Stimulated activated CD8-positive, alpha-beta memory T cell treated with anti-CD3 and anti-CD28 coated beads, Interleukin-12 subunit alpha, Interleukin-12 subunit beta, amount 100 ng/mL, for 4 hours (primary cell): ENCODE measurements around the gene L3MBTL3.

Source experiments
- DNase-seq: peaks from one replicate; pipeline ENCODE4 v3.0.0-alpha.2; 2020; ENCODE audit warnings: low read depth

Gene L3MBTL3

GRCh38 chr6:130027948-130028347 lies 9.6 kb downstream of the L3MBTL3 start:
- DNase-seq = no peak

GRCh38 chr6:130029163-130029562 lies 10.8 kb downstream of the L3MBTL3 start:
- DNase-seq = no peak

GRCh38 chr6:130032758-130033340 lies 14.5 kb downstream of the L3MBTL3 start:
- no peak for DNase-seq

- no peak for DNase-seq
These were observed 15.6 kb downstream of the L3MBTL3 start for GRCh38 chr6:130033949-130034348.

- DNase-seq = peak; percentile 4
These were observed 16.2 kb downstream of the L3MBTL3 start for GRCh38 chr6:130034378-130035146.

- no peak for DNase-seq
These were observed 16.8 kb downstream of the L3MBTL3 start for GRCh38 chr6:130035211-130035610.

- DNase-seq = no peak
These were observed 18.9 kb downstream of the L3MBTL3 start for GRCh38 chr6:130037207-130037811.

GRCh38 chr6:130041594-130041993 lies 23.2 kb downstream of the L3MBTL3 start:
- DNase-seq = no peak

- no peak for DNase-seq
These were observed 25.0 kb downstream of the L3MBTL3 start for GRCh38 chr6:130043344-130043743.

- no peak for DNase-seq
These were observed 27.2 kb downstream of the L3MBTL3 start for GRCh38 chr6:130045622-130046021.

GRCh38 chr6:130046671-130047070 lies 28.3 kb downstream of the L3MBTL3 start:
- no peak for DNase-seq

GRCh38 chr6:130047088-130047995 lies 29.0 kb downstream of the L3MBTL3 start:
- DNase-seq = no peak

- DNase-seq = no peak
These were observed 31.8 kb downstream of the L3MBTL3 start for GRCh38 chr6:130050230-130050629.

- no peak for DNase-seq
These were observed 36.3 kb downstream of the L3MBTL3 start for GRCh38 chr6:130054725-130055124.

- no peak for DNase-seq
These were observed 36.9 kb downstream of the L3MBTL3 start for GRCh38 chr6:130055271-130055670.

GRCh38 chr6:130057495-130057894 lies 39.1 kb downstream of the L3MBTL3 start:
- no peak for DNase-seq

- DNase-seq = no peak
These were observed 45.4 kb downstream of the L3MBTL3 start for GRCh38 chr6:130063806-130064205.

- DNase-seq = no peak
These were observed 47.3 kb downstream of the L3MBTL3 start for GRCh38 chr6:130065609-130066156.

GRCh38 chr6:130069485-130069884 lies 51.1 kb downstream of the L3MBTL3 start:
- no peak for DNase-seq

GRCh38 chr6:130070326-130070725 lies 51.9 kb downstream of the L3MBTL3 start:
- no peak for DNase-seq

- no peak for DNase-seq
These were observed 52.4 kb downstream of the L3MBTL3 start for GRCh38 chr6:130070792-130071191.

GRCh38 chr6:130075879-130076460 lies 57.6 kb downstream of the L3MBTL3 start:
- no peak for DNase-seq
